ENCODE measurements around the gene ASTN1.

Gene ASTN1

DNA sequence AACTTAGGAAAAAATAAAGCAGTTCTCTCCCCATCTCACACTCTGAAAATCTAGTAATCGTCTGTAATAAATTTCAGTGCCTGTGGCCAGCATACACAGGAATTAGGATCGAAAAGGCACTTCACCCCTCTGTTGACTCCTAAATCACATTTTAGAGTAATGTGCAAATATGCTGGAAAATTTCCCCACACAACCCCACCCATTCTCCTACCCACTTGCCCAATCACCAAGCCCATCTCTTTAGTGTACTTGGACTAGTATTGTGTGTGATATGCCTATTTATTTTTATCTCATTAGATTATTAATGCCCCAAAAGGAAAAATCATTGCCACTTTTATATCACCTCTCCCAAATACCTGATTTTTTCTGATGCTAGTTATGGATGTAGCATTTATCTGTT, 323.3 kb downstream of the ASTN1 start:
- DNase-seq: no peak

DNA sequence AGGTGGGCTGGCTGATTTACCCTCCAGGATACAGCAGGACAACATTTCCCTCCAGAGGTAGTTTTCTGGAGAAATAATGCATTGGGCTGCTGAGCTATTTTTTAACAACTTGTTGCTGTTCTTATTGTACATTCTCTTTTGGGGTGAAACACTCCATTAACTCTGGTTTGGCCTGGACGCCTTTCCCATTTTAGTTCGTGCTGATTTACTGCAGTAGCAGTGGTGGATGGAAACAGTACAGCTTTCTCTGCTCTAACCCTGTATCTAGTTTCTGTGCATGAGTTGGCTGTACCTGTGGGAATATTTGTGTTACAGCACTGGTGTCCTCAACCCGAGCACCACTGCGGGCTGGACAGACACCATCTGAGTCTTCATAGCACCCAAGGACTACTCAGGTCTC, 325.3 kb downstream of the ASTN1 start:
- DNase-seq: no peak

DNA sequence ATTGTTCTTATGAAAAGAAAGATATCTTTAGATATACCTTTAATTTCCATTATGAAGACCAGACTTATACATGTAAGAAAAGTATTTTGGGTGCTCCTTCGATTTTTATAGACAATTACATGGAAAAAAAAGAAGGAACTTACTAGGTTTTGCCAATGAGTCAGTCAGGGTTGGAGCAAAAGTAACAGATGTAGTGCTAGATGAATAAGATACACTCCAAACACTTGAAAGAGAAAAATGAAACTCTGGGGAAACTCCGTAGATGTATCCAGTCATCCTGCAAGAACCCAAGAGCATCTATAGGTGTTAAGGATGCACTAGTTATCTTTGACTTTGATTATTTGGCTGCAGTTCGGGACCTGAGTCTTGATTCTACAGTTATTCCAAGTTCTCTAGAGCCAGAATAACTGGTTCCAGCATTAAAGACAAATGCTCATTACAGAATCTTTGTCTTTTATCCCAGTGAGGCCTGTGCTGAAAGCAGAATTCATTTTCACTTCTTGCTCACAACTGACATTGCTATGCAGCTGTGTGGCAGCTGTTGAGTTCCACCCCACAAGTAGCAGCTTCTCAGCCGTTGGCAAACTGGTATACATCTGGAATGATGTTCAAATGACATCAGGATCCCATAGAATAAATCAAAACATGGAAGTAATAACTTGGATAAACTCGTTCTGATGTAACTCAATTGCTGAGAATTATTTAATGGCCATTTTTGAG, 326.1 kb downstream of the ASTN1 start:
- DNase-seq: no peak

DNA sequence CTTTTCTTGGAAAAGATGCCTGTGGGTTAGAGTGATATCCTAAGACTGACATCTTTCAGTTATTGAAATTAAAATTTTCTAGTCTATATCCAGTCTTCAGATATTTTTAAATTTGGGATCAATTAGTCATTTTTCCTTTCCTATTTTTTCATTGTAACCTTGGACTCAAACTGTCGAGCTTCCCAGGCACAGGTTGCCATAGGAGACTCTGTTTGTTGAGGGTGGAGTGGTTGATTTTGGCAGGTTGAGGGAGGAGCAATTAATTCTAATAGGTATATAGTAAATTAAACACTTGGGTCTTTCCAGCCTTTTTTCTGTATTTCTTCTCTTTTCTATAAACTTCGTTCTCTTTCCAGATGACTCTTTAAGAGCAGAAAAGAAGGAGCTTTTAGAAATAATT, 326.8 kb downstream of the ASTN1 start:
- DNase-seq: no peak

DNA sequence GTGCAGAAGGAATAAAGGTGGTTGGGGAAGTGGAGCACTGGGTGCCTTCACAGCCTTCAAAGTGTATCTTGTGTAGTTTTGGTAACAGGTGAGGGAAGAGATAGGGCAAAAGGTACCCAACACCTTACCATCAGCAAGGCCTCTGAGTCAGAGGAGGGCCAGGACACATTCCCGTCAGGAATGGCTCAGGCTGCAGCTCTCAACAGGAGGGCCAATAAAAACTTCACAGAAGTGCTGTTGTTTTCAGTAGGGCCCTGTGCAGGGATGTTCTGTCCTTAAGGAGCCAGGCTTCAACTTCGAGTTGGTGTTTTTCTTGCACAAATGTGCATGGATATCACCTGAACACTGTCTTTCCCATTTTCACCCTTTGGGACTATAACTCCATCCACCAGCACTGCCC, 333.4 kb downstream of the ASTN1 start:
- DNase-seq: no peak

DNA sequence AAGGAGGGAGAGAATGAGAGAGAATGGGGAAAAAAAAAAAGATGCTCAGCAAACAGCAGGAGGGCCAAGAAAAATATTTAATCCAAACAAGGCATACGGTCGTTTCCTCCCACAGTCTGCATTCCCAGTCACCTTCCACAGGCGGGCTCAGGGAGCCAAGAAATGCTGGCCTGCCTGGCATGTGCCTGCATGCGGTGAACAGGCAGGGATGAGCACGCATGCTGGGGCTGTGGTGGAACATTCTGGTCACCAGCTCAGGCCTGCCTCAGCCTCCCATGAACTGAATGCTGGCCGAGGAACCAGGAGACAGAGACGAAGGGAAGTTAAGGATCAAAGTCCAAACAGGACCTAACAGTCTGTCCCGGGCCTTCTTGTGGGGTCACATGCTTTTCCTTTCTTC, 335.3 kb downstream of the ASTN1 start:
- no peak for DNase-seq

DNA sequence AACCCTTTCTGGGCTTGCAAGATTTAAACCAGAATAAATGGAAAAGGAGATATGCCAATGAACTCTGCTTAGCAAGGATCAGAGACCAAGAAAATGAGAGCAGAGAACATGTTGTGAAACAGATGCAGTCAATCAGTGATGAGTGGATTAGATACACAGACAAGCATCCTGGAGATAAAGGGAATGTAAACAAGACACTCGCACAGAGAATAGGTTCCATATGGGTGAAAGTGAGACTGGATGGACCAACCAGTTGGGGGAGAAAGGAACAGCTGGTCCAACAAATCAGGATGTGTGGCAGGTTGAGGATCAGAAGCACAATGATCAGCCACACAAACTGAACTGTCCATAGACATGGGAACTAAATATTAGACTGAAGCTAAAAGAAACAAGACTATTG, 338.2 kb downstream of the ASTN1 start:
- DNase-seq: no peak

DNA sequence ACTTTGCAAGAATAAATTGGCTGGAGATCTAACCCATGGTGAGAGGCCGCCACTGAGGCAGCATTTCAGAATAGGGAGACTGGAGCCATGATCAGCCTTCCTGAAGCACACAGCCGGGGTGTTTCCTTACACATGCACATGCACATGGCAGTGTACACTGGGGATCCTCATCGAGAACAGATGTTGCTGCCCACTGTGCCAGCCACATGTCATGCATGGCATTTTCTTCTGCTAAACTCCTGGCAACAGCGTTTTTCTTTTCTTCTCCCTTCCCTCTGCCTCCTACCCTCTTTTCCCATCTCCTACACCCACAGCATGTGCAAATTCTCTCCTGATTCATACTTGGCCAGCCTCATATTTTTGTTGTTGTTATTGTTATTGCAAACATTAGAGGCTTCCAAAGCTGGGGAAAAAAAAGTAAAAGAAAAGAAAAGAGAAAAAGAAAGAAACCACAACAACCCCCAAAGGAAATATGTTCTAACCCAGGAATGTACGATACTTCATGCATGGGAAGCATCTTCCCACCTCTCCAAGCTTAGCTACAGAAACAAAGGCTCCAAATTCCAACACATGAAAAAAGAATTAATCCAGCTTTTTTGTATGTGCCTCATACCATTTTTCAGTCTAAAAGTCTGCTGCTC, 344.0 kb downstream of the ASTN1 start:
- DNase-seq: no peak

DNA sequence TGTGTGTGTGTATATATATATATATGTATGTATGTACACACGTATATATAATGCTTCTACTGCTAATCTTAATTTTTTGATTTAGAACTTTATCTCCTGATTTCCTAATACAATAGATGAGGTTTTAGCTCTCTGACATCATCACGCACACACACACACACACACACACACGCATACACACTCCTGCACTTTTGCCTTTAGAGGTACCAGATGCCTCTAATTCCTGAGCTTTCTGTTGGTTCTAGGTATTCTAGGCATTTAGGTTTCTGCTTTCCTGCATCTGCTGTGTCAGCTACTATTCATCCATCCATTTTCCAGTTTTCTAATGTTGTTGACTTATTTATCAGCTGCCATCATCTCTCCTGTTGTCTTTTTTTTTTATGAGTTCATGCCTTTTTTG, 348.3 kb downstream of the ASTN1 start:
- DNase-seq: no peak

DNA sequence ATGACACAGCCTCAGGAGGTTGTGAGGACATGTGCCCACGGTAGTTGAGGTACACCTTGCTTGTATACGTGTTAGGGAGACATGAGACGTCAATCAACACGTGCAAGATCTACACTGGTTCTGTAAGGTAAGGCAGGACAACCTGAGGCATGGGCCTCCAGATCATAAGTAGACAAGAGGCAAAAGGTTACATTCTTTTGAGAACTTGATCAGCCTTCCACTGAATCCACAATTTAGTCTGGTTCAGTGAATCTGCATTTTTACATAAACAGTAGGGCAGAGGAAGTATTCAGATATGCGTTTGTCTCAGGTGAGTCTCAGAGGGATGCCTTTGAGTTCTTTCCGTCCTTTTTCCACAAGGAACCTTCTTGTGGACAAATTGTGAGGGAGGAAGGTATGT, 348.9 kb downstream of the ASTN1 start:
- no peak for DNase-seq

DNA sequence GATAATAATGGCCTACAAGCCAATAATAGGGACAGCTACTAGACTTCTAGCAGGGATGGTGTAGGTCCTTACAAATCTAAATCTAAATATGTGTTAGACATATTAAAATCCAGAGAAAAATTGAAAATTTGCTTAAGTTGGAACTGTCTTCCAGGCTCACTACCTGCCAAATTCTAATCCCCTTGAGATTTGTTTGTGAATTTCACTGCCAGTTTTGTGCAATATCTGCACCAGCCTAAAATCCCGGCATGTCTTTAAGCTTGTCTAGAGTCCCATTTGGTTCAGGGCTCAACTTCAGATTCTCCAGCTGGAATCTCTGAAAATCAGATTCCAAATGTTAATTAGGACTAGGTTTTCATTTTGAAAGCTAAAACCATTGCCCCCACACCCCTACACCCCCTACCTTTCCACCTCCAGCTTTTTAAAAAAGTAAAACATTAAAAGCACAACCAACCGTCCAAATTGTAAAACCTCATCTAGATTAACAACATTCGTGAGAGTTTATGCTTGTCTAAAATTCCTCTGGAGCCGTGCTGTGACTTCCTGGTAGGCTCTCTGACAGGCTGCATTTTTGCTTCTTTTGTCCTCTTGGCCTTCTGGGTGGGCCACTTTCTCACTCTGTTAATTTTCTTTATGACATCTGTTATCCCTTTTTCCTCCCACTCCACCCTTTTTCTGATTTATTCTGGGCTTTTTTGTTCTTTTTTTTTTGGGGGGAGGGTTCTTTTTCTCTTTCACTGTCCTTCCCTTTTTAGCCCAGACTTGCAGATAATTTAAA, 352.8 kb downstream of the ASTN1 start:
- no peak for DNase-seq

DNA sequence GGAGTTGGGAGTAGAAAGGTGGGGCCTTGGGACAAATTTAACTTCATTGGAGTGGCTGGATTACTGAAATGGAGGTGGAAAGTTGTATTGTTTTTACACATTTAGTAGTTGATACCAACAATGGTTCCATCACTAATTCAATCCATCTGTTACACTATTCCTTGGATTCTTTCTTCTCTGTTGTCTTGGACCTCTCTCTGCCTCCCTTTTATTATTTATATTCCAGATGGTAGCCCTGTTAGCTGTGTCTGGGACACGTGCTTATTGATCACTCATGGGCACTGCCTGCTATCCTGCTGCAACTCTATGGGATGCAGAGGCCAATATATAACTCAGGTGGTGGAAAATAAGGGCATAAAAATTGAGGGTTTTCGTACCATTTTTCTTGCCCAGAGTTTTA, 355.2 kb downstream of the ASTN1 start:
- no peak for DNase-seq

All from nucleus accumbens (tissue), 56 donors.